HFFc6 (cell line): Measurements from ENCODE around the gene OVOL2. TPM values are rescaled to one million over a fixed set of nuclear protein-coding genes. Genes with fewer than 3 reads are reported as not detected.

Experiments
- DNase-seq: peaks from one replicate; pipeline ENCODE4 v3.0.0-alpha.2; 2018
- H3K27ac Mint-ChIP-seq: 2 replicates; pipeline ENCODE4 v1.8.0; 2020; ENCODE audit warnings: mild to moderate bottlenecking, mixed read lengths
- H3K27me3 Mint-ChIP-seq: 2 replicates; pipeline ENCODE4 v1.8.0; 2021; ENCODE audit warnings: mild to moderate bottlenecking, moderate library complexity, mixed read lengths; ENCODE audit not compliant: insufficient read depth
- H3K36me3 Mint-ChIP-seq: 2 replicates; pipeline ENCODE4 v1.8.0; 2021; ENCODE audit warnings: low read depth, mixed read lengths
- H3K4me1 Mint-ChIP-seq: 2 replicates; pipeline ENCODE4 v1.8.0; 2020; ENCODE audit warnings: low read depth, mixed read lengths
- H3K4me3 Mint-ChIP-seq: 2 replicates; pipeline ENCODE4 v1.8.0; 2020; ENCODE audit warnings: mild to moderate bottlenecking, moderate library complexity, mixed read lengths
- H3K9me3 Mint-ChIP-seq: 2 replicates; pipeline ENCODE4 v1.8.0; 2020; ENCODE audit warnings: mild to moderate bottlenecking, mixed read lengths
- total RNA-seq, 6 experiments: library from RNA; stranded (reverse); fragmentation: NEBNext Ultra II Directional; extraction: Animal tissue kit (Norgen Biotek cat#: 25700); gene quantifications; 2 replicates in 1 of 6; 3 replicates in 5 of 6; pipeline ENCODE4 v1.2.3, GENCODE V29; 2021
- TF ChIP-seq, protein P1 (sequence below): fragments of 200-600 bp; sonication (generic); IDR thresholded peaks from 2 replicates; pipeline ENCODE4 v1.5.0; 2021; ENCODE audit warnings: antibody characterized with exemption, mild to moderate bottlenecking

Gene OVOL2
- total RNA-seq, 6 experiments from 2014 or later = not detected

GRCh38 chr20:17987988-17988387, 69.7 kb downstream of the OVOL2 start:
- Mint-ChIP-seq H3K4me1 (peaks cover 10% of the 10 kb centered on the region), H3K9me3 (no peaks in the 10 kb centered on the region), H3K27me3 (no peaks in the 10 kb centered on the region), H3K4me3 (no peak overlapping the region), H3K36me3 (no peaks in the 10 kb centered on the region; the same call in 1 of the 2 replicates), H3K27ac (no peak overlapping the region)
- DNase-seq = no peak
- TF ChIP-seq, protein P1, sequence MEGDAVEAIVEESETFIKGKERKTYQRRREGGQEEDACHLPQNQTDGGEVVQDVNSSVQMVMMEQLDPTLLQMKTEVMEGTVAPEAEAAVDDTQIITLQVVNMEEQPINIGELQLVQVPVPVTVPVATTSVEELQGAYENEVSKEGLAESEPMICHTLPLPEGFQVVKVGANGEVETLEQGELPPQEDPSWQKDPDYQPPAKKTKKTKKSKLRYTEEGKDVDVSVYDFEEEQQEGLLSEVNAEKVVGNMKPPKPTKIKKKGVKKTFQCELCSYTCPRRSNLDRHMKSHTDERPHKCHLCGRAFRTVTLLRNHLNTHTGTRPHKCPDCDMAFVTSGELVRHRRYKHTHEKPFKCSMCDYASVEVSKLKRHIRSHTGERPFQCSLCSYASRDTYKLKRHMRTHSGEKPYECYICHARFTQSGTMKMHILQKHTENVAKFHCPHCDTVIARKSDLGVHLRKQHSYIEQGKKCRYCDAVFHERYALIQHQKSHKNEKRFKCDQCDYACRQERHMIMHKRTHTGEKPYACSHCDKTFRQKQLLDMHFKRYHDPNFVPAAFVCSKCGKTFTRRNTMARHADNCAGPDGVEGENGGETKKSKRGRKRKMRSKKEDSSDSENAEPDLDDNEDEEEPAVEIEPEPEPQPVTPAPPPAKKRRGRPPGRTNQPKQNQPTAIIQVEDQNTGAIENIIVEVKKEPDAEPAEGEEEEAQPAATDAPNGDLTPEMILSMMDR = no peak

DNA sequence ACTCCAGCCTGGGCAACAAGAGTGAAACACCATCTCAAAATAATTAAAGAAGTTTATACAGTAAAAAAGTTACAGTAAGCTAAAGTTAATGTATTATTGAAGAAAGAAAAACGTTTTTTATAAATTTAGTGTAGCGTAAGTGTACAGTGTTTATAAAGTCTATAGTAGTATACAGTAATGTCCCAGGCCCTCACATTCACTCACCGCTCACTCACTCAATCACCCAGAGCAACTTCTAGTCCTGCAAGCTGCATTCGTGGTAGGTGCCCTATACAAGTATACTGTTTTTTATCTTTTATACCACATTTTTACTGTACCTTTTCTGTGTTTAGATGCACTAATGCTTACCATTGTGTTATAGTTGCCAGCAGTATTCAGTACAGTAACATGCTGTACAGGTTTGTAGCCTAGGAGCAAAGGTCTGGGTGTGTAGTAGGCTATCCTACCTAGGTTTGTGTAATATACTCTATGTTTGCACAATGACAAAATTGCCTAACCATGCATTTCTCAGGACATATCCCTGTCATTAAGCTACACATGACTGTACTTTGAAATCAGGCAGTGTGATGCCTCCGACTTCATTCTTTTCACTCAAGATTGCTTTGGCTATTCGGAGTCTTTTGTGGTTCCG, 72.2 kb downstream of the OVOL2 start:
- Mint-ChIP-seq H3K4me3 (no peak overlapping the region), H3K36me3 (no peaks in the 10 kb centered on the region; the same call in 1 of the 2 replicates), H3K4me1 (no peaks in the 10 kb centered on the region), H3K27ac (no peak overlapping the region), H3K9me3 (no peaks in the 10 kb centered on the region), H3K27me3 (no peaks in the 10 kb centered on the region)
- TF ChIP-seq, protein P1 = no peak
- DNase-seq = no peak

- Mint-ChIP-seq H3K4me1 (peaks cover 29% of the 10 kb centered on the region), H3K4me3 (no peak overlapping the region), H3K27me3 (peaks cover 2% of the 10 kb centered on the region; the same call in 1 of the 2 replicates), H3K27ac (no peak overlapping the region), H3K9me3 (no peaks in the 10 kb centered on the region), H3K36me3 (peaks cover 20% of the 10 kb centered on the region; the same call in 1 of the 2 replicates)
- TF ChIP-seq, protein P1 = no peak
- no peak for DNase-seq
Measured at GRCh38 chr20:17976305-17976704, 81.4 kb downstream of the OVOL2 start.

Other genes with a start within 250 kb of the OVOL2 start
- gene SNX5, start 89.1 kb downstream of the OVOL2 start, total RNA-seq = 10 to 100 TPM; 69.6 to 97.5 (median 81.8) TPM
- gene MGME1, start 88.9 kb downstream of the OVOL2 start, total RNA-seq = 10 to 100 TPM; 12.7 to 19.2 (median 17.9) TPM
- gene KAT14, start 79.9 kb upstream of the OVOL2 start, total RNA-seq = 10 to 100 TPM in 2 of 6 experiments, 1 to 10 TPM in 4; 8.9 to 10.3 (median 9.6) TPM
- 10 to 100 TPM in 5 of 6 experiments, 1 to 10 TPM in 1; 8.9 to 12.8 (median 11.8) TPM for gene PET117, start 79.9 kb upstream of the OVOL2 start, total RNA-seq
- gene ZNF133, start 230.6 kb upstream of the OVOL2 start, total RNA-seq = 10 to 100 TPM in 4 of 6 experiments, 1 to 10 TPM in 2; 8.9 to 11.4 (median 10.2) TPM